Measurements from ENCODE around the gene NBAS. TPM values are rescaled to one million over a fixed set of nuclear protein-coding genes. Genes with fewer than 3 reads are reported as not detected.

Gene NBAS
- total RNA-seq, 1 experiment from 2014 or later, result 32.5 TPM

- no peak overlapping the region for H3K56ac ChIP-seq (ENCODE audit: insufficient read length, low read depth, low read length)
- H4K5ac ChIP-seq (ENCODE audit: insufficient read length, low read depth, low read length), result no peak overlapping the region
- H2BK5ac ChIP-seq (ENCODE audit: insufficient read length, low read length), result no peak overlapping the region
- no peaks in the 10 kb centered on the region for H3K79me2 ChIP-seq (ENCODE audit: insufficient read depth, low read length)
- H2AK5ac ChIP-seq (ENCODE audit: insufficient read length, low read length), result no peak overlapping the region
- H4K20me1 ChIP-seq (ENCODE audit: control insufficient read depth, insufficient read depth, insufficient read length), result no peaks in the 10 kb centered on the region
- no peak overlapping the region for H2BK15ac ChIP-seq (ENCODE audit: low read depth, low read length)
- peaks cover 10 to 17% of the 10 kb centered on the region in 2 experiments for H3K4me1 Mint-ChIP-seq
- no CpG with 5 or more reads among the region's 8 CpGs for WGBS (ENCODE audit: extremely low coverage, insufficient read length, low lambda C conversion rate)
- H3K79me1 ChIP-seq (ENCODE audit: insufficient read depth, low read depth, low read length, poor library complexity, severe bottlenecking), result no peaks in the 10 kb centered on the region
- H3K14ac ChIP-seq (ENCODE audit: insufficient read depth, low read length), result no peak overlapping the region
- H3K4me1 ChIP-seq (ENCODE audit: insufficient read depth, low read length), result peaks cover 4% of the 10 kb centered on the region; the same call in 1 of the 2 replicates
- no peaks in the 10 kb centered on the region for H3K27me3 Mint-ChIP-seq (ENCODE audit: low read depth)
- no peak overlapping the region for H3K4ac ChIP-seq (ENCODE audit: low read depth, low read length)
- H3K9ac ChIP-seq (ENCODE audit: extremely low read depth, insufficient read length, low read length), result no peak overlapping the region
- H3K4me3 Mint-ChIP-seq, result no peak overlapping the region
- no peak overlapping the region for H2BK20ac ChIP-seq (ENCODE audit: low read depth, low read length, poor library complexity, severe bottlenecking)
- no peak overlapping the region for H3K23ac ChIP-seq (ENCODE audit: insufficient read length, low read depth, low read length)
- H3K27ac ChIP-seq (ENCODE audit: insufficient read length, low read depth, low read length), result no peak overlapping the region
- no peaks in the 10 kb centered on the region for H3K9me3 ChIP-seq (ENCODE audit: control insufficient read depth, low read depth, low read length)
- no peaks in the 10 kb centered on the region; a peak in 1 of 5 replicates for H3K9me3 Mint-ChIP-seq
- H3T11ph ChIP-seq (ENCODE audit: low read length), result no peak overlapping the region
- H2BK120ac ChIP-seq (ENCODE audit: low read depth, low read length, poor library complexity, severe bottlenecking), result no peak overlapping the region
- no peak for TF ChIP-seq CTCF (conservative IDR thresholded peaks at IDR 0.05)
- no peak overlapping the region for H3K18ac ChIP-seq (ENCODE audit: insufficient read length, low read depth, low read length)
- no peak overlapping the region for H2AFZ ChIP-seq (ENCODE audit: low read length)
- H3K4me2 ChIP-seq (ENCODE audit: insufficient read depth, insufficient read length, low read length), result no peak overlapping the region
- no peaks in the 10 kb centered on the region for H3K27me3 ChIP-seq (ENCODE audit: insufficient read depth, low read length)
- no peak overlapping the region for H3K27ac Mint-ChIP-seq
- no peak overlapping the region for H2BK12ac ChIP-seq (ENCODE audit: insufficient read length, low read depth, low read length)
- H4K8ac ChIP-seq (replicated peaks; ENCODE audit: insufficient read length, low read depth, low read length), result no peak overlapping the region
- DNase-seq, result no peak
- no peak overlapping the region for H4K91ac ChIP-seq (ENCODE audit: insufficient read length, low read depth, low read length)
- H3K36me3 Mint-ChIP-seq (ENCODE audit: insufficient read depth in 1 of 3, low read depth in 3 of 3), result no peaks in the 10 kb centered on the region; a peak in 1 of 7 replicates
- H3K23me2 ChIP-seq (ENCODE audit: insufficient read length, low read depth, low read length, poor library complexity, severe bottlenecking), result no peaks in the 10 kb centered on the region
Measured at GRCh38 chr2:15173501-15173900, 387.6 kb downstream of the NBAS start.
